ENCODE results near the gene CPT1B.
"Not testable (repeated sequence)": the region's sequence is repeated elsewhere in the genome, so short reads cannot be mapped to it uniquely, and the experiment has no call there.

The CPT1B gene

GRCh38 chr22:50525104-50525857 is 52.9 kb downstream of the CPT1B start, which contains the start of gene SCO2:
TSS of gene SCO2 (minus strand) at chr22:50525598. CDS start at chr22:50524411, 1,187 bp downstream.
- H3K4me3 ChIP-seq (ENCODE audit: low read depth, low read length) = peak within 1 kb of the TSS; percentile 76
- H3K4me1 ChIP-seq (ENCODE audit: control insufficient read depth, insufficient read depth, low read length) = no peaks in the 10 kb centered on the region
- H3K9ac ChIP-seq (ENCODE audit: low read depth, low read length) = peak within 1 kb of the TSS; percentile 87
- peaks cover 34% of the 10 kb centered on the region for H3K27me3 ChIP-seq (ENCODE audit: control insufficient read depth, insufficient read depth, low read length)
- no peaks in the 10 kb centered on the region for H3K9me3 ChIP-seq (ENCODE audit: control insufficient read depth, insufficient read depth, low read length)
- peaks cover 22% of the 10 kb centered on the region for H3K36me3 ChIP-seq (ENCODE audit: control insufficient read depth, insufficient read depth, low read length)

GRCh38 chr22:50524676-50525103 is 53.5 kb downstream of the CPT1B start:
- H3K27me3 ChIP-seq (ENCODE audit: control insufficient read depth, insufficient read depth, low read length) = peaks cover 28% of the 10 kb centered on the region
- H3K4me3 ChIP-seq (ENCODE audit: low read depth, low read length) = peak overlapping the region; percentile 76
- H3K4me1 ChIP-seq (ENCODE audit: control insufficient read depth, insufficient read depth, low read length) = no peaks in the 10 kb centered on the region
- H3K36me3 ChIP-seq (ENCODE audit: control insufficient read depth, insufficient read depth, low read length) = peaks cover 22% of the 10 kb centered on the region
- peak overlapping the region; percentile 87 for H3K9ac ChIP-seq (ENCODE audit: low read depth, low read length)
- H3K9me3 ChIP-seq (ENCODE audit: control insufficient read depth, insufficient read depth, low read length) = no peaks in the 10 kb centered on the region

GRCh38 chr22:50523806-50524675 is 54.2 kb downstream of the CPT1B start:
- Histone ChIP-seq H3K36me3 (ENCODE audit: control insufficient read depth, insufficient read depth, low read length) (peaks cover 28% of the 10 kb centered on the region), H3K9ac (ENCODE audit: low read depth, low read length) (peak overlapping the region; percentile 87), H3K27me3 (ENCODE audit: control insufficient read depth, insufficient read depth, low read length) (peaks cover 22% of the 10 kb centered on the region), H3K9me3 (ENCODE audit: control insufficient read depth, insufficient read depth, low read length) (no peaks in the 10 kb centered on the region), H3K4me1 (ENCODE audit: control insufficient read depth, insufficient read depth, low read length) (no peaks in the 10 kb centered on the region), H3K4me3 (ENCODE audit: low read depth, low read length) (peak overlapping the region; percentile 76)

- Histone ChIP-seq H3K9ac (ENCODE audit: low read depth, low read length) (no peak overlapping the region), H3K36me3 (ENCODE audit: control insufficient read depth, insufficient read depth, low read length) (peaks cover 29% of the 10 kb centered on the region)
These were observed 54.8 kb downstream of the CPT1B start for GRCh38 chr22:50523458-50523805.

GRCh38 chr22:50522806-50523438 is 55.3 kb downstream of the CPT1B start:
- no peak overlapping the region for H3K4me3 ChIP-seq (ENCODE audit: low read depth, low read length)
- peaks cover 10% of the 10 kb centered on the region for H3K27me3 ChIP-seq (ENCODE audit: control insufficient read depth, insufficient read depth, low read length)
- no peak overlapping the region for H3K9ac ChIP-seq (ENCODE audit: low read depth, low read length)
- peaks cover 31% of the 10 kb centered on the region for H3K36me3 ChIP-seq (ENCODE audit: control insufficient read depth, insufficient read depth, low read length)
- H3K4me1 ChIP-seq (ENCODE audit: control insufficient read depth, insufficient read depth, low read length) = no peaks in the 10 kb centered on the region
- H3K9me3 ChIP-seq (ENCODE audit: control insufficient read depth, insufficient read depth, low read length) = no peaks in the 10 kb centered on the region

More at GRCh38 chr22:50523458-50523805, 54.8 kb downstream of the CPT1B start:
- Histone ChIP-seq H3K9me3 (ENCODE audit: control insufficient read depth, insufficient read depth, low read length) (no peaks in the 10 kb centered on the region), H3K27me3 (ENCODE audit: control insufficient read depth, insufficient read depth, low read length) (peaks cover 15% of the 10 kb centered on the region), H3K4me1 (ENCODE audit: control insufficient read depth, insufficient read depth, low read length) (no peaks in the 10 kb centered on the region), H3K4me3 (ENCODE audit: low read depth, low read length) (no peak overlapping the region)

GRCh38 chr22:50522208-50522805 is 55.9 kb downstream of the CPT1B start:
- no peak overlapping the region for H3K9ac ChIP-seq (ENCODE audit: low read depth, low read length)
- H3K36me3 ChIP-seq (ENCODE audit: control insufficient read depth, insufficient read depth, low read length) = peaks cover 38% of the 10 kb centered on the region
- peaks cover 4% of the 10 kb centered on the region for H3K27me3 ChIP-seq (ENCODE audit: control insufficient read depth, insufficient read depth, low read length)
- H3K9me3 ChIP-seq (ENCODE audit: control insufficient read depth, insufficient read depth, low read length) = no peaks in the 10 kb centered on the region
- no peaks in the 10 kb centered on the region for H3K4me1 ChIP-seq (ENCODE audit: control insufficient read depth, insufficient read depth, low read length)
- no peak overlapping the region for H3K4me3 ChIP-seq (ENCODE audit: low read depth, low read length)

GRCh38 chr22:50521710-50522109 is 56.5 kb downstream of the CPT1B start:
- Histone ChIP-seq H3K9me3 (ENCODE audit: control insufficient read depth, insufficient read depth, low read length) (no peaks in the 10 kb centered on the region), H3K4me3 (ENCODE audit: low read depth, low read length) (no peak overlapping the region), H3K4me1 (ENCODE audit: control insufficient read depth, insufficient read depth, low read length) (no peaks in the 10 kb centered on the region), H3K27me3 (ENCODE audit: control insufficient read depth, insufficient read depth, low read length) (no peaks in the 10 kb centered on the region), H3K9ac (ENCODE audit: low read depth, low read length) (no peak overlapping the region), H3K36me3 (ENCODE audit: control insufficient read depth, insufficient read depth, low read length) (peaks cover 43% of the 10 kb centered on the region)

- H3K9me3 ChIP-seq (ENCODE audit: control insufficient read depth, insufficient read depth, low read length) = no peaks in the 10 kb centered on the region
- no peaks in the 10 kb centered on the region for H3K4me1 ChIP-seq (ENCODE audit: control insufficient read depth, insufficient read depth, low read length)
- no peaks in the 10 kb centered on the region for H3K27me3 ChIP-seq (ENCODE audit: control insufficient read depth, insufficient read depth, low read length)
- H3K9ac ChIP-seq (ENCODE audit: low read depth, low read length) = no peak overlapping the region
- H3K36me3 ChIP-seq (ENCODE audit: control insufficient read depth, insufficient read depth, low read length) = peaks cover 47% of the 10 kb centered on the region
- H3K4me3 ChIP-seq (ENCODE audit: low read depth, low read length) = no peak overlapping the region
These were observed 57.3 kb downstream of the CPT1B start for GRCh38 chr22:50520826-50521453.

GRCh38 chr22:50520184-50520583 is 58.0 kb downstream of the CPT1B start:
- not testable (repeated sequence) for H3K9me3 ChIP-seq (ENCODE audit: control insufficient read depth, insufficient read depth, low read length); H3K9ac ChIP-seq (ENCODE audit: low read depth, low read length); H3K4me3 ChIP-seq (ENCODE audit: low read depth, low read length); H3K4me1 ChIP-seq (ENCODE audit: control insufficient read depth, insufficient read depth, low read length); H3K27me3 ChIP-seq (ENCODE audit: control insufficient read depth, insufficient read depth, low read length)
- peaks cover 47% of the 10 kb centered on the region for H3K36me3 ChIP-seq (ENCODE audit: control insufficient read depth, insufficient read depth, low read length)

- Histone ChIP-seq H3K36me3 (ENCODE audit: control insufficient read depth, insufficient read depth, low read length) (peaks cover 49% of the 10 kb centered on the region), H3K9ac (ENCODE audit: low read depth, low read length) (no peak overlapping the region), H3K4me3 (ENCODE audit: low read depth, low read length) (no peak overlapping the region), H3K9me3 (ENCODE audit: control insufficient read depth, insufficient read depth, low read length) (no peaks in the 10 kb centered on the region), H3K27me3 (ENCODE audit: control insufficient read depth, insufficient read depth, low read length) (no peaks in the 10 kb centered on the region), H3K4me1 (ENCODE audit: control insufficient read depth, insufficient read depth, low read length) (no peaks in the 10 kb centered on the region)
These were observed 59.1 kb downstream of the CPT1B start for GRCh38 chr22:50519151-50519550.
